ENCODE measurements around the gene CDK10. TPM values are rescaled to one million over a fixed set of nuclear protein-coding genes. Genes with fewer than 3 reads are reported as not detected.

The CDK10 gene
- polyA plus RNA-seq, 2 donors, result 49.2 to 88.8 TPM

DNA sequence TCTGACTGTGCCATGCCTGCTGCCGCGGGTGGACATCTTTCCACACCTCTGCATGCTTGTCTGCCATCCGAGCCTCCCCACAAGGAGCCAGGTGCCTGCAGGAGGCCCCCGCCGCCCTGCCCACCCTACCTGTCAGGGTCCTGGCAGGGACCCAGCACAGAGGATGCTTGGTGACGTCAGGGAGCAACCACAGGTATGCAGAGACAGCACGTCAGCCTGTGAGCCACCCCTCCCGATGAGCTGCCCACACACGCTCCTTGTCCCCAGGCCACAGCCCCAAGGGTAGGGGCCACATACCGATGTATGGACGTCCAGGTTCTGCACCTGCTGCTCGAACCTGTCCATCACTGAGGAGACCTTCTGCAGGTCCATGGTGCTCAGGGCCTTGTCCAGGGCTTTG lies 39.6 kb upstream of the CDK10 start:
- Histone ChIP-seq H3K4me3 (ENCODE audit: low read depth in 1 of 2, low read length in 2 of 2) (no peak overlapping the region), H3K27me3 (ENCODE audit: control insufficient read depth in 1 of 2, insufficient read depth in 2 of 2, low read length in 2 of 2) (no peaks in the 10 kb centered on the region), H3K36me3 (ENCODE audit: control insufficient read depth in 2 of 2, insufficient read depth in 2 of 2, low read length in 1 of 2) (peaks cover 37 to 49% of the 10 kb centered on the region in 2 donors), H3K27ac (ENCODE audit: low read depth in 2 of 2, low read length in 1 of 2) (no peak overlapping the region), H3K9me3 (ENCODE audit: control insufficient read depth in 2 of 2, insufficient read depth in 1 of 2, low read depth in 1 of 2, low read length in 1 of 2) (peaks cover 0 to 2% of the 10 kb centered on the region in 2 donors), H3K4me1 (ENCODE audit: control insufficient read depth in 2 of 2, insufficient read depth in 2 of 2, low read length in 1 of 2) (no peaks in the 10 kb centered on the region)
- WGBS, 2 donors, result 78 to 89% methylated on average over 12 of the region's 12 CpGs

DNA sequence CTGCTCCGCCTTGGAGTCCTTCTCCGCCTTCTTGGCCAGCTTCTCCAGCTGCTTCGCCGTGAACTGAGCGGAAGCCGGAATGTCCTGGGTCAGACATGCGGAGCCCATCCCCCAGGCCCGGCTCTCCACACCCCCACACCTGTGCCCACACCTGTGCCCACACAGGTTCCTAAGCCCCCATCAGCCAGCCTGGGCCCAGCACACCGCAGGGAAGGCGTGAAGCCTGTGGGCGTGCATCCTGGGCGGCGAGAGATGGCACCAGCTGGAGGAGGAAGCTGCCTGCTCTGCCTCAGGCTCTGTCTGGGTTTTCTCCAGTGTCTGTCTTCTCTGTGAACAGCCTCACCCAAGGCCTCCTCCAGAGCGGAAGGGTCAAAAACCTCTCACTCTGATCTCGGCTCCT lies 34.9 kb upstream of the CDK10 start:
- H3K4me1 ChIP-seq (ENCODE audit: control insufficient read depth in 2 of 2, insufficient read depth in 2 of 2, low read length in 1 of 2), result peaks cover 0 to 3% of the 10 kb centered on the region in 2 donors
- H3K27me3 ChIP-seq (ENCODE audit: control insufficient read depth in 1 of 2, insufficient read depth in 2 of 2, low read length in 2 of 2), result no peaks in the 10 kb centered on the region
- peaks cover 18 to 31% of the 10 kb centered on the region in 2 donors for H3K36me3 ChIP-seq (ENCODE audit: control insufficient read depth in 2 of 2, insufficient read depth in 2 of 2, low read length in 1 of 2)
- no peak overlapping the region for H3K27ac ChIP-seq (ENCODE audit: low read depth in 2 of 2, low read length in 1 of 2)
- no peak overlapping the region for H3K4me3 ChIP-seq (ENCODE audit: low read depth in 1 of 2, low read length in 2 of 2)
- 90 to 91% methylated on average over 15 of the region's 15 CpGs for WGBS, 2 donors
- H3K9me3 ChIP-seq (ENCODE audit: control insufficient read depth in 2 of 2, insufficient read depth in 1 of 2, low read depth in 1 of 2, low read length in 1 of 2), result peaks cover 0 to 2% of the 10 kb centered on the region in 2 donors

- no peak overlapping the region for H3K4me3 ChIP-seq (ENCODE audit: low read depth in 1 of 2, low read length in 2 of 2)
- 85% methylated on average over 10 of the region's 10 CpGs for WGBS, 2 donors
- no peaks in the 10 kb centered on the region for H3K27me3 ChIP-seq (ENCODE audit: control insufficient read depth in 1 of 2, insufficient read depth in 2 of 2, low read length in 2 of 2)
- H3K36me3 ChIP-seq (ENCODE audit: control insufficient read depth in 2 of 2, insufficient read depth in 2 of 2, low read length in 1 of 2), result peaks cover 5 to 23% of the 10 kb centered on the region in 2 donors
- no peak overlapping the region for H3K27ac ChIP-seq (ENCODE audit: low read depth in 2 of 2, low read length in 1 of 2)
- peaks cover 0 to 2% of the 10 kb centered on the region in 2 donors for H3K9me3 ChIP-seq (ENCODE audit: control insufficient read depth in 2 of 2, insufficient read depth in 1 of 2, low read depth in 1 of 2, low read length in 1 of 2)
- H3K4me1 ChIP-seq (ENCODE audit: control insufficient read depth in 2 of 2, insufficient read depth in 2 of 2, low read length in 1 of 2), result peaks cover 3 to 5% of the 10 kb centered on the region in 2 donors
These were observed 32.7 kb upstream of the CDK10 start for GRCh38 chr16:89653656-89654295.

- Histone ChIP-seq H3K9me3 (ENCODE audit: control insufficient read depth in 2 of 2, insufficient read depth in 1 of 2, low read depth in 1 of 2, low read length in 1 of 2) (no peaks in the 10 kb centered on the region), H3K4me3 (ENCODE audit: low read depth in 1 of 2, low read length in 2 of 2) (no peak overlapping the region), H3K27ac (ENCODE audit: low read depth in 2 of 2, low read length in 1 of 2) (no peak overlapping the region), H3K4me1 (ENCODE audit: control insufficient read depth in 2 of 2, insufficient read depth in 2 of 2, low read length in 1 of 2) (peaks cover 5 to 6% of the 10 kb centered on the region in 2 donors), H3K27me3 (ENCODE audit: control insufficient read depth in 1 of 2, insufficient read depth in 2 of 2, low read length in 2 of 2) (no peaks in the 10 kb centered on the region), H3K36me3 (ENCODE audit: control insufficient read depth in 2 of 2, insufficient read depth in 2 of 2, low read length in 1 of 2) (peaks cover 0 to 16% of the 10 kb centered on the region in 2 donors)
- WGBS, 2 donors, result 70 to 86% methylated on average over 8 to 10 of the region's 10 CpGs
These were observed 31.3 kb upstream of the CDK10 start for GRCh38 chr16:89655062-89655643.

DNA sequence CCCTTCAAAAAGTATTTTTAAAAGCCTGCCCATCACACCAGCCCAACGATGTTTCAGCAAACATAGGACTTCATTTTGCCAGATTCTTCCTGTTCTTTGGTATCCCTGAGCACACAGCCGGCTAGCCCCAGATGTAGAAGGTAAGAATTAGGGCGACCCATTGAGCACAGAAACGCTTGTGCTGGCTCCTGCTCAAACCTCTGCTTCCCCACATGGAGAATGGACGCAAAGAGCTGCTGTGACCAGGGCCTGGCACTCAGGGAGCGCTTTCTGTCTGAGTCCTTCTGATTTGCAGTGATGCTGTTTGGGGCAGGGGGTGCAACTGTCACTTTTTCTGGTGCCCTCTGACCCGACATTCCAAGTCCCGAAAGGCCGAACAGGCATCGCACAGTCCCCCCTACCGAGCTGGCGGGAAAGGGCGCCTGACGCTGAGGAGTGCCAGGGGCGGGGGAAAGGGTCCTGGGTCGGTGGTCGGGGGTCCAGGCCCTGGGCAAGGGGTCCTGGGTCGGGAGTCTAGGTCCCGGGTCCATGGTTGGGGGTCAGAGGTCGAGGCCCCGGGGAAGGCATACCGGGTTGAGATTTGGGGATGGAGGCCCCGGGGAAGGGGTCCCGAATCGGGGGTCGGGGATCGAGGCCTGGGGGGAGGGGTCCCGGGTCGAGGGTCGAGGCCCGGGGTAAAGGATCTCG lies 29.9 kb upstream of the CDK10 start:
- peak overlapping the region; percentile 81 to 96 for H3K4me3 ChIP-seq (ENCODE audit: low read depth in 1 of 2, low read length in 2 of 2)
- H3K36me3 ChIP-seq (ENCODE audit: control insufficient read depth in 2 of 2, insufficient read depth in 2 of 2, low read length in 1 of 2), result peaks cover 0 to 8% of the 10 kb centered on the region in 2 donors
- no peaks in the 10 kb centered on the region for H3K9me3 ChIP-seq (ENCODE audit: control insufficient read depth in 2 of 2, insufficient read depth in 1 of 2, low read depth in 1 of 2, low read length in 1 of 2)
- peaks cover 5 to 6% of the 10 kb centered on the region in 2 donors for H3K4me1 ChIP-seq (ENCODE audit: control insufficient read depth in 2 of 2, insufficient read depth in 2 of 2, low read length in 1 of 2)
- WGBS, 2 donors, result 26 to 31% methylated on average over 32 of the region's 32 CpGs
- H3K27me3 ChIP-seq (ENCODE audit: control insufficient read depth in 1 of 2, insufficient read depth in 2 of 2, low read length in 2 of 2), result no peaks in the 10 kb centered on the region
- H3K27ac ChIP-seq (ENCODE audit: low read depth in 2 of 2, low read length in 1 of 2), result no peak overlapping the region

DNA sequence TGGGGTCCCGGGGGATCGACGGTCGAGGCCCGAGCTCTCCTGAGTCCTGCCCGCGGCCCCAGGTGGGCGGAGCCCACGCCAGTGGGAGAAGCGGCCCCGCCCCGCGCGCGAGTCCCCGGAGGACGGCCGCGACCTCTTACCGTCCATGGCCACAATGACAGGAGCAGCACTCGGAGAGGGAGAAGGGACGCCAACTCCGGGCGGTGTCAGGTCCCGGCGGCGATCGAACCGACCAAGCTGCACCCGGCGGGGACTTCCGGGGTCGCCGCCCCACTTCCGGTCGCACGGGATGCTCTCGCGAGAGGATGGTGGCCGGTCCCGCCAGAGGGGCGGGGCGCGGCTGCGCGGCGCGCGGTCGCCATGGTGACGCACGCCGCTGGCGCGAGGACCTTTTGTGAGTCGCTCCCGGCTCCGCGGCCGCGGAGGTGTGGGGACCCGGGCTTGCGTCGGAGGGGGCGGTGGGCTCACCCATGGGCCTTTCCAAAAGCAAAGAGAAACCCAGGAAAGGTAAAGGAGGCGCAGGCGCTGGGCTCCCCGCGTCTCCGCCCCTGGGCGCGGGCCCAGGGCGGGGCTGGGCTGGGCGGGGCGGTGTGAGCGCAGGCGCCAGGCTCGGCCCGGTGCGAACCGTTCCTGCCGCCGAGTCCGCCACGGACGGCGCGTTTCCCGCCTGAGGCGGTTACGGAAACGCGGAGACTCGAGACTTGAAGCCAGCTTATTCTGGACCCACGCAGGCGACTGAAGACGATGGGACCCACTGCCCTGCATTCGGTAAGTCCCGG lies 28.9 kb upstream of the CDK10 start, which contains the start of the genes CHMP1A and SPATA33:
Gene CHMP1A, minus strand, starts transcription at position 267 of the 779 bp plus-strand sequence. Its CDS starts 120 bp downstream, at position 147.
Gene SPATA33, plus strand, starts transcription at position 395 of the 779 bp plus-strand sequence. Its CDS starts 76 bp downstream, at position 471.
- peak within 1 kb of the TSS; percentile 81 to 96 for H3K4me3 ChIP-seq (ENCODE audit: low read depth in 1 of 2, low read length in 2 of 2)
- peaks cover 5 to 6% of the 10 kb centered on the region in 2 donors for H3K4me1 ChIP-seq (ENCODE audit: control insufficient read depth in 2 of 2, insufficient read depth in 2 of 2, low read length in 1 of 2)
- 0% methylated on average over 83 to 99 of the region's 99 CpGs for WGBS, 2 donors
- peak within 1 kb of the TSS; percentile 89 to 93 for H3K27ac ChIP-seq (ENCODE audit: low read depth in 2 of 2, low read length in 1 of 2)
- no peaks in the 10 kb centered on the region for H3K9me3 ChIP-seq (ENCODE audit: control insufficient read depth in 2 of 2, insufficient read depth in 1 of 2, low read depth in 1 of 2, low read length in 1 of 2)
- H3K27me3 ChIP-seq (ENCODE audit: control insufficient read depth in 1 of 2, insufficient read depth in 2 of 2, low read length in 2 of 2), result no peaks in the 10 kb centered on the region
- H3K36me3 ChIP-seq (ENCODE audit: control insufficient read depth in 2 of 2, insufficient read depth in 2 of 2, low read length in 1 of 2), result peaks cover 0 to 2% of the 10 kb centered on the region in 2 donors

GRCh38 chr16:89658221-89658879 lies 28.1 kb upstream of the CDK10 start:
- Histone ChIP-seq H3K4me1 (ENCODE audit: control insufficient read depth in 2 of 2, insufficient read depth in 2 of 2, low read length in 1 of 2) (peaks cover 5 to 6% of the 10 kb centered on the region in 2 donors), H3K36me3 (ENCODE audit: control insufficient read depth in 2 of 2, insufficient read depth in 2 of 2, low read length in 1 of 2) (peaks cover 0 to 2% of the 10 kb centered on the region in 2 donors), H3K27me3 (ENCODE audit: control insufficient read depth in 1 of 2, insufficient read depth in 2 of 2, low read length in 2 of 2) (no peaks in the 10 kb centered on the region), H3K9me3 (ENCODE audit: control insufficient read depth in 2 of 2, insufficient read depth in 1 of 2, low read depth in 1 of 2, low read length in 1 of 2) (no peaks in the 10 kb centered on the region), H3K27ac (ENCODE audit: low read depth in 2 of 2, low read length in 1 of 2) (peak overlapping the region; percentile 89 to 93), H3K4me3 (ENCODE audit: low read depth in 1 of 2, low read length in 2 of 2) (peak overlapping the region; percentile 81 to 96)
- 14 to 15% methylated on average over 27 of the region's 27 CpGs for WGBS, 2 donors

DNA sequence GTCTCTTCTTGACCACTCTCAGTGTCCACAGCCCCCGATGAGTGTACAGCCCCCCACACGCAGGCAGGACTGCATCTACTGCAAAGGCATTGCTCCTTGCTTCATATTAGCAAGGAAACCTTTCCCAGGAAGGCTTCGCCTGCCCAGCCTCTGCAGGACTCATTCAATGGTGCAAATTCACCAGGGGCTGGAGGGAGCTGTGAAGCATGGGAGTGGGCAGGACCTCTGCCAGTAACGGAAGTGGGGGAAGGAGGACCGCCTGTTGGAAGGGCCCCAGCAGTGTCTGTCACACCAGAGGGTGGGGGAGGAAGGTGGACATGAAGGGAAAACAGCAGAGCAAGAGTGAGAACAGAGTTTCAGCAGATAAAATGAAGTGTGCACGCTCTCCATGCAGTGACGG lies 26.3 kb upstream of the CDK10 start:
- Histone ChIP-seq H3K27ac (ENCODE audit: low read depth in 2 of 2, low read length in 1 of 2) (no peak overlapping the region), H3K9me3 (ENCODE audit: control insufficient read depth in 2 of 2, insufficient read depth in 1 of 2, low read depth in 1 of 2, low read length in 1 of 2) (no peaks in the 10 kb centered on the region), H3K36me3 (ENCODE audit: control insufficient read depth in 2 of 2, insufficient read depth in 2 of 2, low read length in 1 of 2) (no peaks in the 10 kb centered on the region), H3K4me3 (ENCODE audit: low read depth in 1 of 2, low read length in 2 of 2) (no peak overlapping the region), H3K4me1 (ENCODE audit: control insufficient read depth in 2 of 2, insufficient read depth in 2 of 2, low read length in 1 of 2) (peaks cover 5 to 6% of the 10 kb centered on the region in 2 donors), H3K27me3 (ENCODE audit: control insufficient read depth in 1 of 2, insufficient read depth in 2 of 2, low read length in 2 of 2) (no peaks in the 10 kb centered on the region)
- WGBS, 2 donors, result 92 to 95% methylated on average over 7 of the region's 7 CpGs

GRCh38 chr16:89661215-89661614 lies 25.3 kb upstream of the CDK10 start:
- Histone ChIP-seq H3K36me3 (ENCODE audit: control insufficient read depth in 2 of 2, insufficient read depth in 2 of 2, low read length in 1 of 2) (no peaks in the 10 kb centered on the region), H3K9me3 (ENCODE audit: control insufficient read depth in 2 of 2, insufficient read depth in 1 of 2, low read depth in 1 of 2, low read length in 1 of 2) (no peaks in the 10 kb centered on the region), H3K4me3 (ENCODE audit: low read depth in 1 of 2, low read length in 2 of 2) (no peak overlapping the region), H3K27ac (ENCODE audit: low read depth in 2 of 2, low read length in 1 of 2) (no peak overlapping the region), H3K27me3 (ENCODE audit: control insufficient read depth in 1 of 2, insufficient read depth in 2 of 2, low read length in 2 of 2) (no peaks in the 10 kb centered on the region), H3K4me1 (ENCODE audit: control insufficient read depth in 2 of 2, insufficient read depth in 2 of 2, low read length in 1 of 2) (peaks cover 5 to 6% of the 10 kb centered on the region in 2 donors)
- WGBS, 2 donors, result 94 to 96% methylated on average over 9 of the region's 9 CpGs

Measured in esophagus (tissue), 2 donors.